Hepatic stellate cell (primary cell): Measurements from ENCODE around the gene MS4A8.
"Not testable (repeated sequence)": the region's sequence is repeated elsewhere in the genome, so short reads cannot be mapped to it uniquely, and the experiment has no call there.

Source experiments
- DNase-seq: peaks from one replicate; pipeline ENCODE4 v3.0.0; 2011; ENCODE audit warnings: low spot score

The MS4A8 gene

DNA sequence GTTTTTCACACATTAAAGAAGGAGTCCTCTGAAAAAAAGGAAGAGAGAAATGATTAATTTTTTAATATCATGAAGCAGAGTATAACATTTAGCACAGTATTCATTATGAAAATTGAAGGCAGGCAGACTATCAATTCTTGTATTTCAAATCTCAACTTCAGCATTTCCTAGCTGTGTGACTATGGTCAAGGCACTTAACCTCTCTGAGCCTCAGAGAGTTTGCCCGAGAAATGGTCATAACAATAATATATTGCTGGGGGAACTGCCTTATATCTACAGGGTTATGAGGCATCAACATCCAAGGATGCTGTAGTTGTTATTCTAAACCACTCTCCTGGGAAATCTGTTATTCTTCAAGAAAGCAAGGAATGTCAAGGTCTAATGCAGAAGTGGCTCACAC, 26.2 kb downstream of the MS4A8 start:
- no peak for DNase-seq

GRCh38 chr11:60731586-60731985, 32.2 kb downstream of the MS4A8 start:
- DNase-seq, result no peak

GRCh38 chr11:60734279-60734678, 34.9 kb downstream of the MS4A8 start:
- no peak for DNase-seq

DNA sequence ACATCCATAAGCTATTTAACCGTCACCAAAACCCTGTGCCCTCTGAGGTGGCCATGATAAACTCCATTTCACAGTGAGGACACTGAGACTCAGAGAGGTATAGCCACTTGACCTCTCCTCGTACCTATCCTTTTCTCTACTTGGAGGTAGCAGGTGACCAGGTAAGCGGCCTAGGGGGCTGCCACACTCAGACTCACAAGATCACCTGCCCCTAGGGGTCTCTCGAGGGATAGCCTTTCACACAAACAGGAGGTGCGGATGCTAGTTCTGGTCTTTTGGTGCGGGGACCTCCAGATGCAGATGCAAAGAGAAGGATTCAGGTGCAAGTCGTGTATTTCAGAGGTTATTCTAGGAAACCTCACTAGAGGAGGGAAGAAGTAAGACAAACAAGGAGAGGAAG, 39.7 kb downstream of the MS4A8 start:
- no peak for DNase-seq

- no peak for DNase-seq
Measured at GRCh38 chr11:60740573-60740972, 41.2 kb downstream of the MS4A8 start.

DNA sequence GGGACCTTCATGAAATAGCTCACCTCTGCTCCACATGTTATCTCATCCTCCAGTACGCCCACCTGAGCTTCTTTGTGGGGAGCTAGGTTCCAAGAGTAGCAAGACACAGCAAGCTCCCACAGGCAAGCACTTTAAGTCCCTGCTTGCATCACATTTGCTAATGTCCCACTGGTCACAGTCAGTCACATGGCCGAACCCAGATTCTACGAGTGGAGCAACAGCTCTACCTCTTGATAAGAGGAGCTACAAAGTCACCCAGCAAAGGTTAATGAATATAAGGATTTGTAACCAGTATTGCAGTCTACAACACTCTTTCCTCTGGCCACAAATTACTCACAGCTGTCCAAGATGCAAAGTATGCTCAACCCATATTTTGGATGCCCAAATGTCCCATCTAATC, 42.0 kb downstream of the MS4A8 start:
- DNase-seq, result no peak

DNA sequence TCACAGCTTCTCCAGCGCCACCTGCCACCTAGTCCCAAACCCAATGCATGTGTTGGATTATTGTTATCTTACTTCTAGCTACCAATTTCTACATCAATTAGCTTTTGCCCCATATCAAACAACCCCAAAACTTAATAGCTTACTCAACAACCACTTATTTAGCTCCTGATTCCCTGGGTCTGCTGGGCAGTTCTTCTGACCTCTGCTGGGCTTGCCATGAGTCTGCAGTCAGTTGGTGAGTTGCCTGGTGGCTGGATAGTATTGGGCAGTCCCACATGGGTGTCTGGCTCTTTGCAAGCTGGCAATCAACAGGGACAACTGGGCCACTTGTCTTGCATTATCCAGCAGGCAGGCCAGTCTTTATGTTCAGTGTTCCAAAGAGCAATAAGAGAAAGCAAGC, 43.6 kb downstream of the MS4A8 start:
- DNase-seq, result no peak

GRCh38 chr11:60744114-60744513, 44.7 kb downstream of the MS4A8 start:
- no peak for DNase-seq

GRCh38 chr11:60747359-60747873, 48.0 kb downstream of the MS4A8 start:
- DNase-seq, result no peak

DNA sequence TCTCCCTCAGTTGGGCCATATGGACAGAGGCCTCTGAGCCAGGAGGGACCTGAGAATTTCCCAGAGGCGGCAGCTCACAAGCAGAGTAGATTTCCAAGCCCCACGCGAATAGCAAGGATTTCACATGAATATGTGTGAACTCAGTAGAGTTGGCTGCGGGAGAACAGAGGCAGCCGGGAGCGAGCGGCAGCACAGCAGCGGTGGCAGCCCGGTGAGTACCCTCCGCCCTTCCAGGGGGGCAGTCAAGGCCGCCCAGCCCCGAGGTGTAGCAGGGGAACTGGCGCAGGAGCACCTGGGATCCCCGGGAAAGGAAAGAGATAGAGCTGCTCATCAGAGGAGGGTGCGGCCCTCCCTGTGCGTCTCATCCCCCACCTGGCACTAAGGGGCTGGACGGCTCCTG, 48.8 kb downstream of the MS4A8 start:
- DNase-seq, result no peak

- DNase-seq, result no peak
Measured at GRCh38 chr11:60748821-60749220, 49.4 kb downstream of the MS4A8 start.

DNA sequence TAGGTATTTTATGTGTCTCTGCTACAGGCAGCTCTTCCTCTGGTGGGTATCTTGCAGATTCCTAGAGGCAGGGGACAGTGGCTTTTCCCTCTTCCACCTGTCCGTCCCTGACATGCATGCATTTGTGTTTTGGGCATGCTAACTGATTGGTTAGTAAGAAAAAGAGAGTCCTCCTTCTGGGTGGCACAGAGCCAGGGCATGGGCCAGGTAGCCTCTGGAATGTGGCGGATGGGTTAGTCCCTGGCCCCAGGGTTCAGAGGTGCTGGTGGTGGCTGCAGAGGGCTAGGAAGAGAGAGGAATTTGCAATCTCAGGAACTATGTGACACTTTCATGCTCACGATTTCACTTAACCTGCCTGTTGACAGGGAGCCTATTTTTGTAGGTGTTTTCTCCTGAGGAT, 51.5 kb downstream of the MS4A8 start:
- no peak for DNase-seq

GRCh38 chr11:60753309-60753708, 53.9 kb downstream of the MS4A8 start:
- no peak for DNase-seq

- no peak for DNase-seq
Measured at GRCh38 chr11:60754887-60755286, 55.5 kb downstream of the MS4A8 start.

DNA sequence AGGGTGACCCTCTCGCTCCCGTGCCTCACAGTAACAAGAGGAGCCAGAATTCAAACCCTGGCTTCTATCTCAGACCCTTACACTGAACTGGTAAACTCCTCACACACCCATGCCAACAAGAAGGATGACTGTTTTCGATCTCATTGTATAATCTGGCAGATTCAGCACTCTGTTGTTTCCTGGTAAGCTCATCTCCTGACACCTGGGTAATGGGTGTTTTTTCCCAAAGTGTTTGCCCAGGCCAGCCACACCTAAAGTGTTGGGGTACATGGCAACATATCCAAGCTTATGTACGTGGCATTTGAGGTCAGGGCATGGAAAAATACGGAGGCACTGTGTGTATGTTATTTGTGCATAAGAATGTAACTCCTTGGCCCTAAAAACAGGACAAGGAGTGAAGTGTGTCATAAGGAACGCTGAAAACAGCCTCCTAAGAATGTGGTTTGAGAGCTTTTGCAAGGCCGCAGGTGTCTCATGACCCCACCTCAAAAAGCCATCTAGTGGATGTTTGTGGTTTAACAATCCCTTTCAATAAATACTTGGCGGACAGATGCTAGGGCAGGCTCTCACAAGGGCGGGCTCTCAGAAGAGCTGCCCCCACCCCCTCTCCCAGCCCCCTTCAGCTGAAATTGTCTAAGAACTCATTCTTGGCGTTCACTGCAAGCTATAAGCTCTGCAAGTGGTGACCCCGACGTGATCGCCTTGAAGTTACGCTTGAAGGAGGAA, 57.1 kb downstream of the MS4A8 start, which contains the start of gene MS4A15:
Gene MS4A15 (plus strand): TSS at position 561 of the 726 bp plus-strand sequence. CDS start 6,867 bp downstream, outside the sequence.
- no peak for DNase-seq

- DNase-seq, result no peak
Measured at GRCh38 chr11:60757231-60757800, 57.9 kb downstream of the MS4A8 start.

GRCh38 chr11:60758671-60759070, 59.3 kb downstream of the MS4A8 start:
- DNase-seq, result not testable (repeated sequence)

- not testable (repeated sequence) for DNase-seq
Measured at GRCh38 chr11:60759438-60760225, 60.2 kb downstream of the MS4A8 start.

- DNase-seq, result no peak
Measured at GRCh38 chr11:60761436-60762190, 62.2 kb downstream of the MS4A8 start.

DNA sequence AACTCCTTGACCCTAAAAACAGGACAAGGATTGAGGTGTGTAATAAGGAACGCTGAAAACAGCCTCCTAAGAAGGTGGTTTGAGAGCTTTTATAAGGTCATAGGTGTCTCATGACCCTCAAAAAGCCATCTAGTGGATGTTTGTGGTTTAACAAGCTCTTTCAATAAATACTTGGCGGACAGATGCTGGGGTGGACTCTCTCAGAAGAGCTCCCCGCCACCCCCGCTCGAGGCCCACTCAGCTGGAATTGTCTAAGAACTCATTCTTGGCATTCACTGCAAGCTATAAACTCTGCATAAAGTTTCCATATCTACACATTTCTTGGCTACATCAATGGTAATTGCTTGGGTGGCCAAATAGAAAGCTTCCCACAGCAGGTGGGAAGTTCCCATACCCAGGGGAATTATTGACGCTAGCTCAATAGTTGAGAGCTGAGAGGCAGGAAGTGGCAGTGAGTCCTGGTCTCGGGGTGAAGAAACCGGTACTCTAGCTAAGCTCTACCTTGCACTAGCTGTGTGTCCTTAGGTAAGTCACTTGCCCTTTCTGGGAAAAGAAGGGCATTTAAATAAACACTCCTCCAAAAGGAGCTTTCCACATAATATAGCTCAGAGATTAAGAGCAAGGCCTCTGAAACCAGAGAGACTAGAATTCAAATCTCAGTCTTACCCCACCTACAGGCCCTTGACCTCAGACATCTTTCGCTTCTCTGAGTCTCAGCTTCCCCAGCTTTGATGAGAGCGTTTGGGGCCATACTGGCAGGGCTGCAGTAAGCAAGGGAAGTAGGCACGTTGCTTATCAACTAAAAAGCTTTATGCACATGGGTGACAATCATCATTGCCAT, 63.7 kb downstream of the MS4A8 start:
- DNase-seq, result no peak

DNA sequence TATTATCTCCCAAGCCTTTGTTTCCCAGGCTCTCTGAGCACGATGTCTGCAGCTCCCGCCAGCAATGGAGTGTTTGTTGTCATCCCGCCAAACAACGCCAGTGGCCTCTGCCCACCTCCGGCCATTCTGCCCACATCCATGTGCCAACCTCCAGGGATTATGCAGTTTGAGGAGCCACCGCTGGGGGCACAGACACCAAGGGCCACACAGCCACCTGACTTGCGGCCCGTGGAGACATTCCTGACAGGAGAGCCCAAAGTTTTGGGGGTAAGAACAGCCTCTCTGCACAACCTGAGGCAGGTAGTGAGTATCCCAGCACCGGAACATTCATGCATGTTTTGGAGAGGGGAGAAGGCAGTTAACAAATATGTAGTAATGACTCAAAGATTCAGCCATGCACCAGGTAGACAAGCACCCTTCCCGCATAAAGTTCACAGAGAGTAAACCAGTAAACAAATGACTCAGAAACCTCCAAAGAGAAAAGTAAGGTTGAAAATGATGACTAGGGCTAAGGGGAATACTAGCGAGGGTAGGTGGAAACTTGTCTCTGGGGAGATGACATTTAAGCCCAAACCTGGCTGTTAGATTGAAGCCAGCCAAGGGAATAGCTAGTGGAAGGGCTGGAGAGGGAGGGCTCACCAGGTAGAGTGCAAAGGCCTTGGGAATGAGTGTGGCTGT, 64.4 kb downstream of the MS4A8 start:
- no peak for DNase-seq
